Dedifferentiated amniotic fluid mesenchymal stem cell (primary cell): Measurements from ENCODE around the gene EXOC3.
"Not testable (repeated sequence)": the region's sequence is repeated elsewhere in the genome, so short reads cannot be mapped to it uniquely, and the experiment has no call there.

Experiments
- DNase-seq: peaks from one replicate; pipeline ENCODE4 v3.0.0-alpha.2; 2016; ENCODE audit errors: extremely low spot score

Gene EXOC3

DNA sequence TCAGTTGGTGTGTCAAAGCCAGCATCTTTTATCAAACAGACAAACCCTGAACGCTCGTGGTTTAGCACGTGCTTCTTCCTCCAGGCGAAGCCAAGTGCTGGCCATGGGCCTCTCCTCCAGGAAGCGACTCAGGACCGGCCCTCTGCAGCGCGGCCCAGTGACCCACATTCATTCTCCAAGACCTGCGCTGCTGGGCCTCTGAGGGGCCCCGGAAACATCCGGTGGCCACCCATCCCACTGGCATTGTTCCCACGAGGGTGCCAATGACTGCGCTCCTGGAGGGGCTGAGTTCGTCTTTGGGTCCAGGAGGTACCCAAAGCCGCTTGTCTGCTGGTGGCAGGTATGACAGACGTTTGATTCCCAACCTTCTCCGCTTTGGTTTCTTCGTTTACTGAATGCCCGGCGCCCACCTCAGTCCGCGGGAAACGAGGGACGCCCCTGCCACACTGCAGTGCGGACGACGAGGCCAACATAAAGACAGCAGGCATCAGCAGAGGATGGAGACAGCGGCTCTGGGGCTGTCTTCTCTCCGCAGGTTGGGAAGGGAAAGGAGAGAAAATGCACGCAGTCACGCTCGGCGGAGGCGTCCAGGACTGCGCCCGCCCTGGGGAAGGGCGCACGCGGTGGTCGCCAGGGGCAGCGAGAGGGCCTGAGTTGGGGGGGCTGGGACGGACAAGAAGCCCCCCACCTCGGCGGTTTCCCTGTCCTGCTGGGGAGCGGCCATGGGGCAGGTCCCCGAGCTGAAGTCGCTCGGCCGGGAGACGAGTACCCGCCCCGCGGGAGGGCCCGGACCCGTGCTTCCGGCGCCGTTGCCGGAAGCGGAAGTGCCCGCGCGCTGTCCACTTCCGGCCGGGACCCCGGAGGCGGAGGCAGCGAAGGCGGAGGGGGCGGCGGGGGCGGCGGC is at the start of gene EXOC3:
EXOC3 (plus strand) TSS at position 842 of the 904 bp plus-strand sequence. CDS start 3,030 bp downstream, outside the sequence.
- peak; percentile 43 for DNase-seq

DNA sequence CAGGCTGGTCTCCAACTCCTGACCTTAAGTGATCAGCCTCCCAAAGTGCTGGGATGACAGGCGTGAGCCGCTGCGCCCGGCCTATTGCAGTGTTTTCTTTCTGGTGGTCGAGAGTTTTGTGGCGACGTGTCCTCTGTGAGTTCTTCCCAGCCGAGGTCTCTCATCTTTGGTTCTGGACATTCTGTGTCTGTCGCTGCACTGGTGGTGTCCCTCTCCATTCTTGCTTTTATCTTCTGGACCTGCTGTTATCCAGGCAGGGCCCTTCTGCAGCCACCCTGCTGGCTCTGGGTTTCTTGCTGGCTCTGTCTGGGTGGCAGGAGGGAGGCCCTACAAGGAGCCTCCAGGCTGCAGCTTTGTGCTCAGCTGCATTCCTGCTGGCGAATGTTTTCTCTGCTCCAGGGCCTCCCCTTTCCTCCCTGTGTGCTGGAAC is 49.1 kb upstream of the EXOC3 start:
- DNase-seq = no peak

DNA sequence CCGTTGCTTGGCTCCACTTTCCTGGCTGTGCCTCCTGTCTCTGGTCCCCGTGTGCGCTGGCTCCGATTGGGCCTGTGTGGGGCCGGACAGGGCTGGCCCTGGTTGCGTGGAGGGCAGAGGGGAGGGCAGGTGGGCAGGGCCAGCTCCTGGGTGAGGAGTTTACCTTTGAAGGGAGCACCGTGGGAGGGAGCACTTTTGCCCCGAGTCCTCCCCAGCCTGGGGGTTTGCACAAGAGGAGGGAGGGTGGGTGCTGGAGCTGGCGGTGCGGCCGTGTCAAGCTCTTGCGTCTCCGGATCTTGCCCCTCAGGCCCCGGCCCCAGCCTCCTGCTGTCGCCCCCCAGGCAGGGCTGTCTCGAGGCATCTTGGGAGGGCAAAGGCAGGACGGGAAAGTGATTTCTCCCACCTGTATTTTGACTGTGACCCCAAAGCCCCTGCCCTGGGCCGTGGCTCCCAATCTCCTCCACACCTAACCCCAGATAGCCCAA is 48.3 kb upstream of the EXOC3 start:
- DNase-seq = no peak

DNA sequence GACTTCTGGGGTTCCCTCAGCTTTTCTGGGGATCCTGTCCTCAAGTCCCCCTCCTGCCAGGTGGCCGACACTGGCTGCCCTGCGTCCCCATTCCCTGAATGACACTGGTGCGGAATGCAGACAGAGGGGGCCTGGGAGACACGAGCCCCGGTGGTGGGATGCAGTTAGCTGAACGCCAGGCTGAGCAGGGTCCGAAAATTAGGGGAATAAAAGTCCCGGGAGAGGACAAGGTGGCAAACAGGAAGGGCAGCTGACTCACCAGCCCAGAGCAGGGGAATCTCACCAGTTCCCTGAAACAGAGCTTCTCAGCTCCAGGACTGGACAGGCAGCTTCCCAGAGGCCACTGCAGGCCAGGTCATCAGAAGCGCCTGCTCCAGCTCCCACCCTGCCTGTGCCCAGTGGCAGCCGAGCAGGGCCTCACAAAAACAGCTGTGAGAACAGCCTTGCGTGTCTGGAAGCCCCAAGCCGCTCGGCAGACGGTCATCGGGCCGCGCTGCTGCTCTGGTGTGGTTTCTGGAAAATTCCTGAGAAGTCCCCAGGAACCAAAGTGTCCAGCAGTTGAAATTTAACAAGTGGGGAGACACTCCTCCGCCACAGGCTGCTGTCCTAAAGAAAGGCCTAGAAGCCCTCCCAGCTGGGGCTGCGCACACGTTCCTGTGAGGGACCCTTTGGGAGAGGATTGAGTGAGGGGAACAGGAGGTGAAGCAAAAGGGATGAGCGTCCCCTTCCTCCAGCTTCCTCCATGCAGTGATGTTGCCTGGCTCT is 47.6 kb upstream of the EXOC3 start:
- DNase-seq = peak; percentile 85

DNA sequence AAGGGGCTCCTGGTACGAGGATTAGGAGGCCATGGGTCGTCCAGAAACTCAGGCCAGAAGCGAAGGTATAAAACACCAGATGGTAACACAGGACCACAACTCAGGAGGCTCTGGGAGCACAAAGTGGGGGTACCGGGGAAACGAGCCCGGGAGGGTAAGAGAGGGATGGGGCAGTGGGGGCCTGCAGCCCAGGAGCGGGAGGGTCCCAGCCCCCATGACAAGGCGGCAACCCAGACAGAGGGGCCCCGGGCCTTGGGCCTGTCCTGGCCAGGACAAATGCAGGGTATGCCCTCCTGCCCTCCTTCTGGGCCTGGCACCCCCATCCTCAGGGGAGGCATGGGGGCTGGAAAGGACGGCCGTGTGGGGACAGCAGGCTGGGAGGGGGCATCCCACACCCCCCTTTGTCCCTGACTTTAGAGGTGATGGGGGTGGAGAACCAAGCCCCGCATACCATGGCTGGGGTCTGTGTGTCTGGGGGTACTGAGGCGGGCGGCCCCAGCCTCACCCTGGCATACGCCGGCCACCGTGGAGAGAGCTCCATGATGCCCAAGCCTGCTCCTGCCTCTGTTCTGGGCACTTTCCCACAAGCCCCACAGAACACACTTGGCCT is 47.0 kb upstream of the EXOC3 start:
- DNase-seq = no peak

DNA sequence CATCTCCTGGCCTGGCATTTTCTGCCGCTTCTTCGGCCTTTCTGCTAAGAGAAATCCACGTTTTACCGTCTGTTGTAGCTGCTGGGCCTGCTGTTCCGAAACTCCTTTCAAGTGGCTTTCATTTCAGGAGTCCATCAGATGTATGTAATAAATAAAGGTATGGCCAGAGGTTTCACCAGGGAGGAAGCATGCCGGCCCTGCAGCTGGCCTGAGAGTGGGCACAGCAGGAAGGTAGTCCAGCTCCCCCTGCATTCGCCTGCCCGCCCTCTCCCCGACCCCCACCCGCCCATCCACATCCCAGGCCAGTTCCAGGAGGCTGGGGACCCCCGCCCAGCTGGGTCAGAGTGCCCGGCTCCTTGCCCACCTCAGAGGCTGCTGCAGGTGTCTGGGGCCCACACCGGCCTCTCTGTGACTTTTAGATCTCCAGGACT is 46.4 kb upstream of the EXOC3 start:
- DNase-seq = no peak

DNA sequence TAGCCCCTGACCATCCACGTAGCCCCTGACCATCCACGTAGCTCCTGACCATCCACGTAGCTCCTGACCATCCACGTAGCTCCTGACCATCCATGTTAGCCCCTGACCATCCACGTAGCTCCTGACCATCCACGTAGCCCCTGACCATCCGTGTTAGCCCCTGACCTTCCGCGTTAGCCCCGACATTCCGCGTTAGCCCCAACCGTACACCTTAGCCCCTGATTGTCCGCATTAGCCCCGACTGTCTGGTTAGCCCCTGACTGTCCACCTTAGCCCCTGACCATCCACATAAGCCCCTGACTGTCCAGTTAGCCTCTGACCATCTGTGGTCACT is 44.9 kb upstream of the EXOC3 start:
- not testable (repeated sequence) for DNase-seq

DNA sequence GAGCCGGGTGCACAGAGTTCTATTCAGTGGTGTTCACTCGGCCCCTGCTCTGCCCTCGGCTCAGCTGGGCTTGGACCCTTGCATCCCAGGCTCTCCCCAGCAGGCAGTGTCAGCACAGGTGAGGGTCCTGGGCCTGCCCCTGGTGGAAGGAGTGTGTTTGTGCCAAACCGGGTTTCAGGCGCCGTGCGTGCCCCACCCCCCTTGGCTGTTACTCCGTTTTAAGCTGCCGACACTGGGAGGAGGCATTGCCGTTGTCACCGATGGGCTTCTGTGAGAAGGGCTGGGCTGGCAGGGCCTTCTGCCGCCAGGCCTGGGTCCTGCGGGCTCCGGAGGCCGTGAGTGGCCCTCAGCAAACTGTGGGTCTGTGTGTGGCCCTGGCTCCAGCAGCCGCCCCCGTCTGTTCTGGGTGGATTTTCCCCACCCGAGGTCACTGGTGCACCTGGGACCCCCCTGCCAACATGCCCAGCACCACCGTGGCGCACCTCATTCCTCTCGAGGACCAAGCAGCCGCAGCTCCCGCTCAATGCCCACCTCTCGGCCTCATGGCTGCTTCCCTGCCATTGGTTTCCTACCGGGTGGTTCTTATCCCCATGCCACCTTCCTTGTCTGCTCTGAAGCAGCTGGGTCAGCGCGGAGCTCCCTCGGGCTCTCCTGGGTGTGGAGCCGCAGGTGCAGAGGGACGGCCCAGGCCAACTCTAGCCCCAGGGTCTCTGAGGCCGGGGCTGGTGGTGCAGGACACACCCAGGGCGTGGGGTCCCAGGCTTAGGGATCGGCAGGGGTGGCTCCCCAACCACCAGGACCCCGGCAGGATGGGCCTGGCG is 44.3 kb upstream of the EXOC3 start:
- no peak for DNase-seq

DNA sequence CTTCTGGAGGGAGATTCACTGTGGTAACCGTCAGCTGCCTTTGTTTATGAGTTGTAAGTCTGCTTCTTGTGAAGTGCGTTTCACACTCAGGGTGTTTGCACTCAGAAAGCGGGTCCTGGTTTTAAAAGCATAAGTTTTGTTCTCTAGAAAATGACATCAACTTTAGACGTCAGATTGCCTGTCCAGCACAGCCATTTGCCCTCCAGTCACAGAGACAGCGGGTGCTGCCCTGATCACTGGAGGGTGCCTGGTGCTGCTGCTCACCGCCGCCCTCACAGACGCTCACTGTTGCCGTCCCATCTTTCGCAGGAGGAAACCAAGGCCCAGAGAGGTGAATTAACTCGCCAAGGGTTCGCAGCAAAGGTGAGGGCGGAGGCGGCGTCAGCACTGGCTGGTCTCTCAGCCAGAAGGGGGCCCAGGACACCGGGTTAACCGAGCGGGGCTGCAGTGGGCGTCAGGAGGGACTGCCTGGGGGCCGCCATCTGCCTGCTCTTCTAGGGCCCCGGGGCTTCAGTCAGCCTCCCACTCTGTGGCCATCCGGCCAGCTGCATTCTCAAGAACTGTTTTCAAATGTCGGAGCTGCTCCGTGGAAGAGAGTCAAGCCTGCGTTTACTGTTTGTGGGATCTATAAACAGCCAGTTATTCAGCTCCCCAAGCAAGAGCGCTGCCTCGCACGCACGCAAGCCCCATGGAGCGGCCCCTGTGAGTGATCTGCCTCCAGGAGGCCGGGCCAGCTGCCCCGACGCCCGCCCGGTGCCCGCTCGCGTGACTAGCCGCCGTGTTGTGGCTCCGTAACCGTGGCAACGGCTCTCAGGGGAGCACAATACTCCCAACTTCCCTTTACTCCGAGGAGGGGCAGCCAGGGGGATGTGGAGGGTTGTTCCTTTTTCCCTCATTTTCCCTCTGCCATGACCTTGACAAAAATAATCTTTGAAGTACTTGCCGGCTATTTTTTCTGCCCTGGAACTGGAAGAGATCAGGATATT is 43.4 kb upstream of the EXOC3 start:
- peak; percentile 97 for DNase-seq

DNA sequence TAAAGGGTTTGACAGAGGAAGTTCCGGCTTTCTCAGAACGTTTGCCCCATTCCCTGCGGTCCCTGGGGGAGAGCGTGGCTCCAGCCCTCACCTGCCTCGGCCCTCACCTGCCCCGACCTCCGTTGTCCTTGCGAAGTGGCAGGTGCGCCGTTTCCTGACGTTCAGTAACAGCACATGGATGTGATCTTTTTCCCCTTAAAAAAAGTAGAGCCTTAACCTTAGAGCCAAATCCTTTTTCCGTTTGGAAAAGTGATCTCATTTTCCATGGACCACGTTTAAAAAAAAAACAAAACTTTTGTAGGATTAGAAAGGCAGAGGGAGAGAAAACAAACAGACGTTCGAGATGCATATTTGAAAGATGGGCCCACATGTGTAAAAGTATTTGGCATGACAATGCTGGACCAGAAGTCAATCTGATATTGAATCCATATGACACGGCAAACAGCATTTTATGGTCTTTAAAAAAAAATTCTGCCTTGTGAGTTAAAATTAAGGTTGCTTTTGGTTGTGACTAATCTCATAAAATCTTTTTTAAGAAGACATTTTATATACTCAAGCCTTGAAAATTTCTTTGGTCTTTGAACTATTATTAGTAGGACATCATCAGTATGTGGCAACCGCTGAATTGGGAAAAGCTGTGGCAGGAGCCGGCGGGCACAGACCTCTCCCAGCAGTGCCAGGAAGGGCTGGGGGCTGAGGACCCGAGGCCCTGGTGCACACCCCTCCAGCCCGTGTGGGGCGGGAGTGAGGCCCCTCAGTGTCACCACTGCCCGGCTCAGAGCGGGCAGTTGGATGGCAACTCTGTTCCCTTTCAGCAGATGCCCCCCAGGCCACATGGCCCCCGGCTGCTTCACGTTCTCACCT is 42.5 kb upstream of the EXOC3 start:
- peak; percentile 93 for DNase-seq

DNA sequence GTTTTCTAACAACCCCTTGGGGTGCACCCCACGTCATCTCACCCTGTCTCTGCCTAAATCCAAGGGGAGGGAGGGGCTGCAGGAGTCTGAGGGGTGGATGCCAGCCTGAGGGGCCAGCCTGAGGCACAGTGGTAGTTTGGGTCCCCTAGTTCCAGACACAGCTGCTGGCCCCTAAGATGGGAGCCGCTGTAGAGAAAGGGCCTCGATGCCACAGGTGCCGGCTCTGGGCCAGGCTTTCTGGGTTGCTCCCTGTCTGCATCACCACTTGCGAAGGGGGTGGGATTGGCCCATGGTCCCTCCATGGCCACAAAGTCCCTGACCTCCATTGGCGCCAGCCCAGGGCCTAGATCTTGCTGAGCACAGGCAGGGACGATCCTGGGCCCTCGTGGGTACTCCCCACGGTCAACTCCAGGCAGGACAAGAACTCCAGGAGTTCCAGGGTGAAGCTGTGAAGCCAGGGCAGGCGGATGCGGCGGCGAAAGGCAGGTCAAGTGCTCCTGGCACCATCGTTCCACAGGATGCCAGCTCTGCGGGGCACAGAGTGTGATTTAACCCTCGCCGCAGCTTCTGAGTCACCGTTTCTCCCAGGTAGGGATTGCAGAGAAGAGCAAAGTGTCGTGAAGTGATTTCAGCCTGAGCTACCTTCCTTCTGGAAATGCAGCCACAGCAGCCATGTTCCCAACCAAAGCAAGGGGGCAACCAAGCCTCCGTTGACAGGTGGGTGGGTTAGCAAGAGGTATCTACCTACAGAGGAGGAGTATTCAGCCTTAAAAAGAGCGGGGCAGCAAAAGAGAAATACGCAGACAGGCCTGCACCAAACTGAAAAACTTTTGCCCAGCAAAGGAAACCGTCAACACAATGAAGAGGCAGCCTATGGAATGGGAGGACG is 41.6 kb upstream of the EXOC3 start:
- no peak for DNase-seq

DNA sequence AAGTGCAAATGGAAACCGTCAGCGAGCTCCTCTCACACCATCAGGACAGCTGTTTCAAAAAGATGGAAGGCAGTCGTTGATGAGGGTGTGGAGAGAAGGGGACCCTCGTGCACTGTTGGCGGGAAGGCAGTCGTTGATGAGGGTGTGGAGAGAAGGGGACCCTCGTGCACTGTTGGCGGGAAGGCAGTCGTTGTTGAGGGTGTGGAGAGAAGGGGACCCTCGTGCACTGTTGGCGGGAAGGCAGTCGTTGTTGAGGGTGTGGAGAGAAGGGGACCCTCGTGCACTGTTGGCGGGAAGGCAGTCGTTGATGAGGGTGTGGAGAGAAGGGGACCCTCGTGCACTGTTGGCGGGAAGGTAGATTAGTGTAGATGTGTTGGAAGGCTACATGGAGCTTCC is 40.8 kb upstream of the EXOC3 start:
- not testable (repeated sequence) for DNase-seq

DNA sequence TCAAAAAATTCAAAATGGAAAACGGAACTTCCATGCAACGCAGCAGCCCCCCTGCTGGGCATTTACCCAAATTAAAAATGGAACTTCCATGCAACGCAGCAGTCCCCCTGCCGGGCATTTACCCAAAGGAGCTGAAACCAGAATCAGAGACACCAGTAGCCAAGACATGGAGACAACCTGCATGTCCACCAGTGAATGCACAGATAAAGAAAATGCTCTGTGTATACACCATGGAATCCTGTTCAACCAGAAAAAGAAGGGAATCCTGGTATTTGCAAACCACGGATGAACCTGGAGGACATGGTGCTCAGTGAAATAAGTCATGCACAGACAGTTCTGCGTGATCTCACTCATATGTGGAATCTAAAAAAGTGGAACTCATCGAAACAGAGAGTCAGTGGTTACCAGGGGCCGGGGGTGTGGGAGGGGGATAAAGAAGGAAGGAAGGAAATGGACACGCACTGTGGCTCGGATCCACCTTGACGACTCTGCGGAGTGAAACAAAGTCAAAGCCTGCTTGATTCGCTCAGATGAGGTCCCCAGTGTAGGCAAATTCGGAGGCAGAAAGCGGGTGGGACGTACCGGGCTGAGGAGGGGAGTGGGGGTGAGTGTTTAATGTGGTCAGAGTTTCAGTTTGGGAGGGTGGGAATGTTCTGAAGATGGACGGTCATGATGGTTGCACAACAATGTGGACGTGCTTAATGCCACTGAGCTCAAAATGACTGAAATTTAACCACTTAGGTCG is 40.2 kb upstream of the EXOC3 start:
- no peak for DNase-seq

DNA sequence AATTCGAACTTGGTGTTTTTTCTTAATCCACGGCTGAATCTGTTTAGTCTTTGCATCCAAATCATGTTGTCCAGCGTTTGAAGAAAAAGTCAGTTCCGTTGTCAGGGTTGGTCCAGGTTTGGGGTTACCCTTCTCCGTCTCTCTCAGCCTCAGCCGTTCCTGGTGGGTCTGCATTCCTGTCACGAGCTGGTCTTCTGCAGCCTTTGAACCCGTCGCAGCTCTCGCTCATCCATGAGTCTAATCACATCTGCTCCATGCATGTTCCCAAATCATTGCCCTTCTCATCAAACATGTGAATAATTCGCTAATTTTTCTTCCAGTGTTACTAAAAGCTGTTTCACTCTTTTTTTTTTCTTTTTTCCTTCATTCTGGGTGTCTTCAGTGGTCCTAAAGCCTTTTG is 39.0 kb upstream of the EXOC3 start:
- DNase-seq = no peak

DNA sequence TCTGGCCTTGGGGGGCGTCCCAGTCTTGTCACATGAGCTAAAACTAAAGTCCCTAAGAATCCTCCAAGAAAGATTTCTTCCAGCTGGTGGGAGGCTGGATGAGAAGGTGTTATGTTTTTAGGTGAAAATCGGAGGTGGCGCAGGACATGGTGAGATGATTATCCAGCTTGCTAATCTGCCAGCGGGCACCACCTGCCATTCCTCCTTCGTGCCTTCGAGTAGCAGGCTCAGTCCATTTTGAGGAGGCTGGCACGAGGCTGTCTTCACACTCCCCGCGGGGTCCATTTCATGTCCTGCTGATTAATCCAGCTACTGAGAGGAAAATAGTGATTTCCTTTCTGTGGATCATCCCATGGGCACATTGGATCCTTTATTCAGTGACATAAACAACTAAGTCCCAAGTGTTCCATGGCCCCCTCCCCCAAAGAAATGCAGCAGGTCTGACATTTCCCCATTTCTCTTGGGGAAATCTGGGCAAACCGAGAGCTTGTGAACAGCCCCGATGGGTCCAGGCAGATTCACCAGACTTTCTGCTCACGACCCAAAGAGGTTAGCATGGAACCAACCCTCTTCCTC is 38.2 kb upstream of the EXOC3 start:
- DNase-seq = no peak

DNA sequence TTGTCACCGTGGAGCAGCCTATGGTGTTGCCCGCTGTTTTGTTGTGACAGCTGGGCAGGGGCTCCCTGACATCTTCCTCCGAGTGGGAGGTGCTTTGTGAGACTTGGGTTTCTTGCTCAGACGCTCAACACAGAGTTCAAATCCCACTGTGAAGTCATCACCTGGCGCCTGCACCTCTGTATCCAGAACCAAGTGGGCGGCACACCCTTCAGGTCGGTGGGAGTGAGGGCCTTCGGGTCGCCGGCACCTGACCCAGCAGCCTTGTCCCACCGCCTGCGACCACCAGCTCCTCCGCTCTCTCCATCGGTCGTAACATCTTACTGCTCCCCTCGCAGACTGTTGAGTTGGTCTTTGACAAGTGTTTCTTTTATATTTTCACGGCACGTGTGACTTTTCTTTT is 37.6 kb upstream of the EXOC3 start:
- no peak for DNase-seq

DNA sequence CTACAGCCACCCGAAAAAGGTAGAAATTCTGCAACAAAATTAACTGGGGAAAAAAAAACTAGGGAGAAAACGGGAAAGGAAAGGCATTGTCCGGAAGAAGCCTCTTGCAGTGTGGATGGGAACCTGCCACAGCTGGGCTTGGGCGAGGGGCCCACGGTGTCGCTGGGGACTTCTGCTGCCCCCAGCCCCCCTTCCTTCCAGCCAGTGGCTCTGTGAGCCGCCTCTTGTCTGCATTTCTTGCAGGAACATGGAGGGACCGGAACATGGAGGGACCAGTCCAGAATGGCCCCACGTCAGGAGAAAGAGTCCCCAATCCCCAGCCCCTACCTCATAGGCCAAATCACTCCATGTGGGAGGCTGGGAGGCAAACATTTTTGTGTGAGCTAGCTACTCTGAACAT is 36.9 kb upstream of the EXOC3 start:
- DNase-seq = no peak
